ENCODE measurements around the gene MANBA.

DNA sequence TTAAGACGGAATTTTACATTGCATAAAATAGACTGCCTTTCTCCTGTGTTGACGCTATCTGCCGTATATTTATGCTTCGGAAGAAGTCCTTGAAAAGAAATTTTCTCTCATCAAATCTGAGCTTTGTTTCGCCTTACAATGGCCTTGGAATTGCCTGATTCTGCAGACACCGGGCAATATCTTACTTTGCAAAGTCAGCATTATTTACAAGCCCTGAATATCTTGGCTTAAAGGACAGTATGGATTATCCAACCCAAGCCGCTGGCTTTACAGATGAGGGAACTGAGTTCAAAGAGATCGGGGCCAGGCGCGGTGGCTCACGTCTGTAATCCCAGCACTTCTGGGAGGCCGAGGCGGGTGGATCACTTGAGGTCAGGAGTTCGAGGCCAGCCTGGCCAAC is 1.1 kb upstream of the MANBA start:
- TF ChIP-seq EZH2 (IDR thresholded peaks at IDR 0.05; ENCODE audit: insufficient read depth, low read length), result no peak
- TF ChIP-seq, protein P1, sequence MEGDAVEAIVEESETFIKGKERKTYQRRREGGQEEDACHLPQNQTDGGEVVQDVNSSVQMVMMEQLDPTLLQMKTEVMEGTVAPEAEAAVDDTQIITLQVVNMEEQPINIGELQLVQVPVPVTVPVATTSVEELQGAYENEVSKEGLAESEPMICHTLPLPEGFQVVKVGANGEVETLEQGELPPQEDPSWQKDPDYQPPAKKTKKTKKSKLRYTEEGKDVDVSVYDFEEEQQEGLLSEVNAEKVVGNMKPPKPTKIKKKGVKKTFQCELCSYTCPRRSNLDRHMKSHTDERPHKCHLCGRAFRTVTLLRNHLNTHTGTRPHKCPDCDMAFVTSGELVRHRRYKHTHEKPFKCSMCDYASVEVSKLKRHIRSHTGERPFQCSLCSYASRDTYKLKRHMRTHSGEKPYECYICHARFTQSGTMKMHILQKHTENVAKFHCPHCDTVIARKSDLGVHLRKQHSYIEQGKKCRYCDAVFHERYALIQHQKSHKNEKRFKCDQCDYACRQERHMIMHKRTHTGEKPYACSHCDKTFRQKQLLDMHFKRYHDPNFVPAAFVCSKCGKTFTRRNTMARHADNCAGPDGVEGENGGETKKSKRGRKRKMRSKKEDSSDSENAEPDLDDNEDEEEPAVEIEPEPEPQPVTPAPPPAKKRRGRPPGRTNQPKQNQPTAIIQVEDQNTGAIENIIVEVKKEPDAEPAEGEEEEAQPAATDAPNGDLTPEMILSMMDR (IDR thresholded peaks at IDR 0.05; ENCODE audit: insufficient read depth, low read depth, low read length), result no peak

Measured in astrocyte (in vitro differentiated cells and primary cell).